Lung (tissue), 12 donors: Measurements from ENCODE around the gene AP1G2. TPM values are rescaled to one million over a fixed set of nuclear protein-coding genes. Genes with fewer than 3 reads are reported as not detected.

Experiments used
- ATAC-seq: fragments of 200-7000 bp; cut with Tn5 transposase; one replicate; pipeline ENCODE4 v1.9.1; 2020; ENCODE audit warnings: moderate number of reproducible peaks; ENCODE audit not compliant: insufficient read depth, low FRiP score
- DNase-seq, 3 donors: peaks; one replicate each; pipeline ENCODE4 v3.0.0-alpha.2; 2013 to 2017
- H3K27ac ChIP-seq, 2 donors: one replicate each; pipeline ENCODE4 v1.5.1; 2013; ENCODE audit warnings: mild to moderate bottlenecking in 2 of 2, moderate library complexity in 2 of 2, control low read depth in 1 of 2, inconsistent platforms in 1 of 2, low read depth in 1 of 2, low read length in 1 of 2
- H3K27me3 ChIP-seq, 3 donors: one replicate each; pipeline ENCODE4 v1.5.1; 2013; ENCODE audit warnings: low read length in 2 of 3; ENCODE audit not compliant: control insufficient read depth in 3 of 3, insufficient read depth in 3 of 3
- H3K36me3 ChIP-seq, 4 donors: one replicate each; pipeline ENCODE4 v1.5.1; 2013; ENCODE audit warnings: low read length in 4 of 4, mild to moderate bottlenecking in 1 of 4, moderate library complexity in 1 of 4; ENCODE audit not compliant: control insufficient read depth in 4 of 4, insufficient read depth in 4 of 4
- H3K4me1 ChIP-seq, 5 donors: one replicate each; pipeline ENCODE4 v1.5.1; 2013; ENCODE audit warnings: low read length in 5 of 5, mild to moderate bottlenecking in 2 of 5, moderate library complexity in 1 of 5; ENCODE audit not compliant: control insufficient read depth in 5 of 5, insufficient read depth in 5 of 5
- H3K4me3 ChIP-seq: one replicate; pipeline ENCODE4 v1.5.1; 2013; ENCODE audit warnings: mild to moderate bottlenecking, control low read depth, moderate library complexity
- H3K9ac ChIP-seq, 2 donors: one replicate each; pipeline ENCODE4 v1.5.1; 2013; ENCODE audit warnings: low read length in 2 of 2, control low read depth in 1 of 2; ENCODE audit not compliant: insufficient read depth in 1 of 2
- H3K9me3 ChIP-seq, 4 donors: one replicate each; pipeline ENCODE4 v1.5.1; 2013; ENCODE audit warnings: low read length in 3 of 4, mild to moderate bottlenecking in 1 of 4, moderate library complexity in 1 of 4; ENCODE audit not compliant: control insufficient read depth in 4 of 4, insufficient read depth in 3 of 4
- WGBS, 2 donors: extraction: QIAGEN DNeasy Blood & Tissue Kit; methylation state at CpG; one replicate each; pipeline ENCODE4 v1.1.7; 2013; 5-methylcytosine and 5-hydroxymethylcytosine counted together
- polyA plus RNA-seq, 2 donors: library from polyadenylated mRNA; stranded (reverse); fragments of 200-250 nt; gene quantifications; one replicate each; pipeline ENCODE4 v1.2.1, GENCODE V29; 2013
- total RNA-seq, 2 donors: library from RNA; depleted of rRNA in 1 of 2; stranded (reverse); fragments of >200 nt in 1 of 2; gene quantifications; one replicate each; pipeline ENCODE4 v1.2.1, GENCODE V29; 2014 to 2021
- TF ChIP-seq, protein P1 (sequence below): IDR thresholded peaks from 2 replicates; pipeline ENCODE4 v1.5.1; 2012; ENCODE audit warnings: mild to moderate bottlenecking; ENCODE audit errors: control extremely low read depth, extremely low read depth
- donor health status: control.
- donor health status: control.
- donor health status: Bipolar disorder and iron deficiency.
- donor health status: healthy.
- donor health status: DM: yes; HTN: yes; CAD: no.

AP1G2 gene
- total and polyA plus RNA-seq, 4 donors: 48.0 to 106 (median 81.8) TPM

DNA sequence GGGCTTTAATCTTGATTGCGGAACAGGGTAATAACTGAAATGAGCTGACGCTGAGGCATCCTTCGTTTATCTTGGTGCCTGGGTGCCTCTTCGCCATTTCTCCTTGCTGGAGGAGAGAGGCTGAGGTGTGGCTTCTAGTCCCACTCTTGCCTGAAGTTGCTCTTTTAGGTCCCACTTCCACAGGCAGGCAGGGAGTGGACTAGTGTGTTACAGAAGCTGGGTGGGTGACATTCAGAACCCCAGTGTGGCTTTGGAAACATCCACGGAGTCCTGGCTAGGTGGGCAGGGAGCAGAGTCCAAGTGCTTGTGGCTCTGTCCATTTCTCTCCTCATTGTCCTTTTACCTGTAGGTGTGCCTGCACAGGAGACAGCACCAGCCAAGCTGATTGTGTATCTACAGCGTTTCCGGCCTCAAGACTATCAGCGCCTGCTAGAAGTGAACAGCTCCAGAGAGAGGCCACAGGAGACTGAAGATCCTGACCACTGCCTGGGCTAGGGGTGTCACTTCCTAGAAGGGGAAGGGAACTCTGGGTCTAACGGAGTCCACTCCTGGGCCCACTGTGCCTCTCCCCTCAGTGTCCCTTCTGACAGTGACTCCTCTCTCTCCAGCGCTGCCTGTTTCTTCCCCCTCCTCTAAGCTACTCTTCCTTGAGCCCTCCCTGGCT lies 9.1 kb downstream of the AP1G2 start:
- ATAC-seq: no peak

DNA sequence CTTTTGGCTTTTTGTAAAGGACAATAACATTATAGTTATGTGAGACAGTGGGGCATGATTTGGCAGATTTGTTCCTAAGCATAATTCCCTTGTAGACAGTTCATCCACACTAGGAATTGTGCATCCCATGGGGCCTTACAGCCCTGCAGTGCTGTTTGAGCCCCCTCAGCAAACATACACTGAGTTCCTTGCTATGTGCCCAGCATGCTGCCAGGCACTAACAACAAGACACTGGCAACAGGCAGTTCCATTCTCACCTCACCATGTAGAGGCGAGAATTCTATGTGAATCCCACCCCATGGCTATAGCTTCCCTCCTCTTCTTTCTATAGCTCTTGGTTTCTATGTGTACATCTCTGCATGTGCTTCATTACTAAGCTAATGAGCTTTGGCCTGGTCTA lies 9.6 kb downstream of the AP1G2 start:
- Histone ChIP-seq H3K36me3 (peaks cover 0 to 26% (median 14%) of the 10 kb centered on the region in 4 donors), H3K9ac (no peak overlapping the region), H3K4me1 (peaks cover 0 to 10% (median 4%) of the 10 kb centered on the region in 5 donors), H3K4me3 (no peak overlapping the region), H3K27me3 (no peaks in the 10 kb centered on the region), H3K27ac (no peak overlapping the region), H3K9me3 (no peaks in the 10 kb centered on the region)
- 95% methylated on average over 1 of the region's 1 CpG for WGBS, 2 donors
- no peak for ATAC-seq
- no peak for DNase-seq
- TF ChIP-seq, protein P1, sequence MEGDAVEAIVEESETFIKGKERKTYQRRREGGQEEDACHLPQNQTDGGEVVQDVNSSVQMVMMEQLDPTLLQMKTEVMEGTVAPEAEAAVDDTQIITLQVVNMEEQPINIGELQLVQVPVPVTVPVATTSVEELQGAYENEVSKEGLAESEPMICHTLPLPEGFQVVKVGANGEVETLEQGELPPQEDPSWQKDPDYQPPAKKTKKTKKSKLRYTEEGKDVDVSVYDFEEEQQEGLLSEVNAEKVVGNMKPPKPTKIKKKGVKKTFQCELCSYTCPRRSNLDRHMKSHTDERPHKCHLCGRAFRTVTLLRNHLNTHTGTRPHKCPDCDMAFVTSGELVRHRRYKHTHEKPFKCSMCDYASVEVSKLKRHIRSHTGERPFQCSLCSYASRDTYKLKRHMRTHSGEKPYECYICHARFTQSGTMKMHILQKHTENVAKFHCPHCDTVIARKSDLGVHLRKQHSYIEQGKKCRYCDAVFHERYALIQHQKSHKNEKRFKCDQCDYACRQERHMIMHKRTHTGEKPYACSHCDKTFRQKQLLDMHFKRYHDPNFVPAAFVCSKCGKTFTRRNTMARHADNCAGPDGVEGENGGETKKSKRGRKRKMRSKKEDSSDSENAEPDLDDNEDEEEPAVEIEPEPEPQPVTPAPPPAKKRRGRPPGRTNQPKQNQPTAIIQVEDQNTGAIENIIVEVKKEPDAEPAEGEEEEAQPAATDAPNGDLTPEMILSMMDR: no peak

More for the DNA sequence above, 9.1 kb downstream of the AP1G2 start:
- TF ChIP-seq, protein P1: no peak
- Histone ChIP-seq H3K36me3 (peaks cover 0 to 26% (median 17%) of the 10 kb centered on the region in 4 donors), H3K4me1 (peaks cover 0 to 10% (median 4%) of the 10 kb centered on the region in 5 donors), H3K9ac (no peak overlapping the region), H3K27ac (no peak overlapping the region), H3K27me3 (no peaks in the 10 kb centered on the region), H3K4me3 (no peak overlapping the region), H3K9me3 (no peaks in the 10 kb centered on the region)
- 88 to 90% methylated on average over 10 of the region's 10 CpGs for WGBS, 2 donors
- DNase-seq: no peak

DNA sequence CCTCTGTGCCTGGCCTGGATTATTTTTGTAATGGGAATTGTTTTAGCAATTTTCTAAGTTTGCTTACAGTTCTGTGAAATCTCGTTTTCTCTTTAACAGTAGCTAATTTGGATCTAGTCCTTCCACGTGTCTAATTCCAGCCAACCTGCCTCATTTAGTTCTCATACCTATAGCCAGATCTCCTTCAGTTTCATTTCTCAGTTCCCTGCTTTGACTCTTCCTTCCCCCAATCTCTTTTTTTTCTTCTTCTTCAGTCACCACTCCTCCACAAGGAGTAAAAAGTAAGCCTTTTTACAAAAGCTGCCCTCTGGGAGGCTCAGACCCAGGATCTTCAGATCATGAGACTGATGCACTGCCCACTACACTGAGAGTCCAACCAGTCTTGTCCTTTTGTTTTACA lies 10.1 kb downstream of the AP1G2 start:
- H3K27me3 ChIP-seq: no peaks in the 10 kb centered on the region
- TF ChIP-seq, protein P1: no peak
- 53 to 84% methylated on average over 2 of the region's 2 CpGs for WGBS, 2 donors
- peaks cover 0 to 26% (median 14%) of the 10 kb centered on the region in 4 donors for H3K36me3 ChIP-seq
- no peaks in the 10 kb centered on the region for H3K9me3 ChIP-seq
- H3K4me1 ChIP-seq: peaks cover 0 to 10% (median 4%) of the 10 kb centered on the region in 5 donors
- H3K27ac ChIP-seq: no peak overlapping the region
- H3K9ac ChIP-seq: no peak overlapping the region
- DNase-seq (no peak), ATAC-seq (no peak)
- no peak overlapping the region for H3K4me3 ChIP-seq
